Fibroblast of peridontal ligament (primary cell): ENCODE data around the gene PCDHB4.
"Not testable (repeated sequence)": the region's sequence is repeated elsewhere in the genome, so short reads cannot be mapped to it uniquely, and the experiment has no call there.

Source experiments
- DNase-seq: peaks from one replicate; pipeline ENCODE4 v3.0.0-alpha.2; 2010; ENCODE audit errors: extremely low read depth

PCDHB4 gene

GRCh38 chr5:141150224-141150992, 28.8 kb downstream of the PCDHB4 start:
- no peak for DNase-seq

GRCh38 chr5:141150993-141151325, 29.3 kb downstream of the PCDHB4 start:
- DNase-seq = no peak

- DNase-seq = not testable (repeated sequence)
These were observed 30.0 kb downstream of the PCDHB4 start for GRCh38 chr5:141151632-141152031.

GRCh38 chr5:141152096-141152495, 30.5 kb downstream of the PCDHB4 start:
- DNase-seq = not testable (repeated sequence)

GRCh38 chr5:141155540-141156374, 34.1 kb downstream of the PCDHB4 start:
- DNase-seq = no peak

- DNase-seq = not testable (repeated sequence)
These were observed 35.7 kb downstream of the PCDHB4 start for GRCh38 chr5:141157356-141157755.

GRCh38 chr5:141157901-141158300, 36.3 kb downstream of the PCDHB4 start:
- DNase-seq = not testable (repeated sequence)

- DNase-seq = peak; percentile 25
These were observed 51.0 kb downstream of the PCDHB4 start, which contains the start of gene PCDHB7 for GRCh38 chr5:141172381-141173204. TSS of gene PCDHB7 (plus strand) at chr5:141172644. CDS start at chr5:141172836, 192 bp downstream.

GRCh38 chr5:141174291-141175104, 52.9 kb downstream of the PCDHB4 start:
- not testable (repeated sequence) for DNase-seq
